DND-41 (cell line): ENCODE measurements around the gene FKBP14.
"Not testable (repeated sequence)": the region's sequence is repeated elsewhere in the genome, so short reads cannot be mapped to it uniquely, and the experiment has no call there.

Experiments
- ATAC-seq: fragments of 200-7000 bp; cut with Tn5 transposase; 3 replicates; pipeline ENCODE4 v1.9.1; 2021; ENCODE audit warnings: low read depth; ENCODE audit not compliant: insufficient read depth
- DNase-seq: peaks from one replicate; pipeline ENCODE4 v3.0.0-alpha.2; 2020
- H2AFZ ChIP-seq: 2 replicates; pipeline ENCODE4 v1.6.0; 2012; ENCODE audit warnings: low read depth, low read length
- H3K27ac ChIP-seq: 2 replicates; pipeline ENCODE4 v1.5.1; 2012; ENCODE audit warnings: low read length, inconsistent platforms
- H3K27me3 ChIP-seq: fragments of 200-600 bp; sonication (generic); 2 replicates; pipeline ENCODE4 v1.6.0; 2012; ENCODE audit warnings: low read length, mild to moderate bottlenecking, inconsistent platforms; ENCODE audit not compliant: insufficient read depth, poor library complexity
- H3K36me3 ChIP-seq: 2 replicates; pipeline ENCODE4 v1.5.1; 2012; ENCODE audit warnings: low read length, inconsistent platforms; ENCODE audit not compliant: insufficient read depth
- H3K4me1 ChIP-seq: 2 replicates; pipeline ENCODE4 v1.5.1; 2012; ENCODE audit warnings: mild to moderate bottlenecking, low read length; ENCODE audit not compliant: insufficient read depth
- H3K4me2 ChIP-seq: 2 replicates; pipeline ENCODE4 v1.6.0; 2012; ENCODE audit warnings: mild to moderate bottlenecking, moderate library complexity, low read length, inconsistent platforms; ENCODE audit not compliant: insufficient read depth
- H3K4me3 ChIP-seq, 2 experiments: fragments of 200-600 bp in 1 of 2; shearing (Covaris generic) in 1 of 2; 2 replicates each; pipeline ENCODE4 v1.5.1; 2012 to 2016; ENCODE audit warnings: inconsistent platforms in 2 of 2, low read length in 2 of 2, mild to moderate bottlenecking in 2 of 2, low read depth in 1 of 2, moderate library complexity in 1 of 2
- H3K79me2 ChIP-seq: 2 replicates; pipeline ENCODE4 v1.6.0; 2012; ENCODE audit warnings: low read length, inconsistent platforms; ENCODE audit not compliant: insufficient read depth
- H3K9ac ChIP-seq: 2 replicates; pipeline ENCODE4 v1.6.0; 2012; ENCODE audit warnings: low read depth, mild to moderate bottlenecking, inconsistent platforms, low read length, moderate library complexity
- H3K9me3 ChIP-seq: 2 replicates; pipeline ENCODE4 v1.5.1; 2012; ENCODE audit warnings: low read length, moderate library complexity, mild to moderate bottlenecking, inconsistent platforms; ENCODE audit not compliant: insufficient read depth, severe bottlenecking
- H4K20me1 ChIP-seq: 2 replicates; pipeline ENCODE4 v1.6.0; 2012; ENCODE audit warnings: low read length; ENCODE audit not compliant: insufficient read depth
- CTCF ChIP-seq: IDR thresholded peaks from 2 replicates; pipeline ENCODE4 v1.5.1; 2012; ENCODE audit warnings: borderline replicate concordance, low read length, moderate library complexity, mild to moderate bottlenecking; ENCODE audit not compliant: poor library complexity, severe bottlenecking; ENCODE audit errors: extremely low read depth
- EZH2 ChIP-seq: IDR thresholded peaks from 3 replicates; pipeline ENCODE4 v1.6.1; 2012; ENCODE audit warnings: borderline replicate concordance, low read depth, mild to moderate bottlenecking, moderate library complexity, low read length, inconsistent platforms; ENCODE audit not compliant: severe bottlenecking

The FKBP14 gene

GRCh38 chr7:30065746-30066145, 39.2 kb upstream of the FKBP14 start:
- DNase-seq: no peak
- H3K27me3 ChIP-seq: no peaks in the 10 kb centered on the region
- H3K9me3 ChIP-seq: no peaks in the 10 kb centered on the region
- no peak for TF ChIP-seq EZH2
- TF ChIP-seq CTCF: no peak
- no peak overlapping the region for H3K4me3 ChIP-seq
- no peak overlapping the region for H2AFZ ChIP-seq
- no peaks in the 10 kb centered on the region for H3K4me1 ChIP-seq
- H3K9ac ChIP-seq: no peak overlapping the region
- H4K20me1 ChIP-seq: no peaks in the 10 kb centered on the region
- peaks cover 48% of the 10 kb centered on the region for H3K36me3 ChIP-seq
- ATAC-seq: no peak
- no peak overlapping the region for H3K27ac ChIP-seq
- no peak overlapping the region for H3K4me2 ChIP-seq
- no peaks in the 10 kb centered on the region for H3K79me2 ChIP-seq

- H2AFZ ChIP-seq: no peak overlapping the region
- no peaks in the 10 kb centered on the region for H3K9me3 ChIP-seq
- no peak for TF ChIP-seq EZH2
- TF ChIP-seq CTCF: peak; percentile 71
- peak; percentile 64; the same call in 1 of the 3 replicates for ATAC-seq
- H3K36me3 ChIP-seq: peaks cover 47% of the 10 kb centered on the region
- no peaks in the 10 kb centered on the region for H3K79me2 ChIP-seq
- no peak overlapping the region for H3K4me3 ChIP-seq
- no peaks in the 10 kb centered on the region for H4K20me1 ChIP-seq
- no peaks in the 10 kb centered on the region for H3K4me1 ChIP-seq
- DNase-seq: no peak
- H3K9ac ChIP-seq: no peak overlapping the region
- H3K27me3 ChIP-seq: no peaks in the 10 kb centered on the region
- H3K27ac ChIP-seq: no peak overlapping the region
- no peak overlapping the region for H3K4me2 ChIP-seq
Observed at GRCh38 chr7:30062587-30062986, 36.1 kb upstream of the FKBP14 start.

GRCh38 chr7:30061786-30062185, 35.3 kb upstream of the FKBP14 start:
- not testable (repeated sequence) for H3K27me3 ChIP-seq, H3K4me1 ChIP-seq, H4K20me1 ChIP-seq, H3K4me2 ChIP-seq, H2AFZ ChIP-seq, H3K9me3 ChIP-seq, H3K9ac ChIP-seq, H3K27ac ChIP-seq, H3K79me2 ChIP-seq, H3K4me3 ChIP-seq
- peak; percentile 30 for DNase-seq
- ATAC-seq: peak; percentile 88
- TF ChIP-seq CTCF: peak; percentile 48
- peaks cover 47% of the 10 kb centered on the region for H3K36me3 ChIP-seq

- Histone ChIP-seq H3K9me3 (no peaks in the 10 kb centered on the region), H3K27ac (no peak overlapping the region), H3K79me2 (no peaks in the 10 kb centered on the region), H4K20me1 (no peaks in the 10 kb centered on the region), H3K4me3 (no peak overlapping the region), H2AFZ (no peak overlapping the region), H3K27me3 (no peaks in the 10 kb centered on the region), H3K36me3 (peaks cover 53% of the 10 kb centered on the region), H3K4me2 (no peak overlapping the region), H3K4me1 (no peaks in the 10 kb centered on the region), H3K9ac (no peak overlapping the region)
- TF ChIP-seq EZH2: no peak
- ATAC-seq (no peak), DNase-seq (no peak)
Observed at GRCh38 chr7:30057741-30058140, 31.2 kb upstream of the FKBP14 start.
